OCI-LY7 (cell line): ENCODE measurements around the gene RADIL. TPM values are rescaled to one million over a fixed set of nuclear protein-coding genes. Genes with fewer than 3 reads are reported as not detected.

Source experiments
- BruUV-seq: library from RNA; stranded (reverse); fragments of 400-500 nt; replicated peaks from 2 replicates; lab custom pipeline; 2021; lab: Mats Ljungman, UMichigan
- CTCF ChIA-PET: fragments of 300-600 bp; sonication (Branson Sonifier 250); formaldehyde crosslinking; loops from one replicate; lab custom pipeline; 2022; ENCODE audit warnings: antibody characterized with exemption; ENCODE audit not compliant: unreplicated experiment; lab: Charles Lee
- POLR2A ChIA-PET: fragments of 300-600 bp; sonication (Branson Sonifier 250); formaldehyde crosslinking; loops from one replicate; lab custom pipeline; 2022; ENCODE audit warnings: antibody characterized with exemption; lab: Charles Lee
- DNase-seq: peaks from one replicate; pipeline ENCODE4 v3.0.0-alpha.2; 2015; ENCODE audit warnings: low spot score
- H2AFZ ChIP-seq: fragments of 200-600 bp; sonication (generic), shearing (Covaris generic); 2 replicates; pipeline ENCODE4 v1.6.1; 2014; ENCODE audit warnings: mild to moderate bottlenecking, antibody characterized with exemption, low read length, moderate library complexity
- H3K27ac ChIP-seq: fragments of 200-600 bp; sonication (generic); 2 replicates; pipeline ENCODE4 v1.5.1; 2014; ENCODE audit warnings: mixed run types, low read depth, mild to moderate bottlenecking, moderate library complexity, low read length, inconsistent platforms; ENCODE audit not compliant: poor library complexity, severe bottlenecking
- H3K36me3 ChIP-seq: fragments of 200-600 bp; sonication (generic); 2 replicates; pipeline ENCODE4 v1.6.1; 2014; ENCODE audit warnings: mild to moderate bottlenecking, antibody characterized with exemption, low read length, moderate library complexity, mixed read lengths; ENCODE audit not compliant: insufficient read depth
- H3K4me1 ChIP-seq: fragments of 200-600 bp; sonication (generic); 2 replicates; pipeline ENCODE4 v1.5.1; 2014; ENCODE audit warnings: mild to moderate bottlenecking, low read length; ENCODE audit not compliant: insufficient read depth, poor library complexity, severe bottlenecking
- H3K4me2 ChIP-seq: fragments of 200-600 bp; sonication (generic); 2 replicates; pipeline ENCODE4 v1.6.1; 2014; ENCODE audit warnings: mild to moderate bottlenecking, low read length
- H3K4me3 ChIP-seq: fragments of 200-600 bp; sonication (generic); 2 replicates; pipeline ENCODE4 v1.5.1; 2014; ENCODE audit warnings: mild to moderate bottlenecking, low read depth, low read length; ENCODE audit not compliant: poor library complexity, severe bottlenecking
- H3K79me2 ChIP-seq: fragments of 200-600 bp; sonication (generic); 2 replicates; pipeline ENCODE4 v1.6.1; 2016; ENCODE audit warnings: low read depth, mild to moderate bottlenecking, low read length, moderate library complexity, mixed read lengths; ENCODE audit not compliant: insufficient read depth
- H3K9me2 ChIP-seq: fragments of 200-600 bp; sonication (generic); 2 replicates; pipeline ENCODE4 v1.6.1; 2016; ENCODE audit warnings: mild to moderate bottlenecking, low read length, mixed read lengths; ENCODE audit not compliant: insufficient read depth
- H3K9me3 ChIP-seq: fragments of 200-600 bp; sonication (generic); 2 replicates; pipeline ENCODE4 v1.6.1; 2014; ENCODE audit warnings: mild to moderate bottlenecking, mixed run types, low read length, mixed read lengths
- H4K20me1 ChIP-seq: fragments of 200-600 bp; sonication (generic); 2 replicates; pipeline ENCODE4 v1.6.1; 2014; ENCODE audit warnings: mild to moderate bottlenecking, antibody characterized with exemption, low read length, moderate library complexity, mixed read lengths; ENCODE audit not compliant: insufficient read depth
- EZH2phosphoT487 ChIP-seq: fragments of 200-600 bp; sonication (generic); IDR thresholded peaks from 2 replicates; pipeline ENCODE4 v1.6.1; 2018; ENCODE audit warnings: low read depth, borderline replicate concordance, mild to moderate bottlenecking, mixed run types, antibody characterized with exemption, low read length, moderate library complexity, mixed read lengths
- intact Hi-C: fragments of 100-400 bp; cut with micrococcal nuclease; formaldehyde crosslinking; loops from one replicate; pipeline ENCODE4 v1.10.0; 2022; ENCODE audit not compliant: unreplicated experiment
- total RNA-seq, 2 experiments: library from RNA; depleted of rRNA in 1 of 2; stranded (reverse); fragments of >200 nt in 1 of 2; shearing (Covaris generic) in 1 of 2; gene quantifications; 2 replicates each; pipeline ENCODE4 v1.2.3, GENCODE V29; 2014 to 2022
- TF ChIP-seq, protein P1 (sequence below): fragments of 200-600 bp; sonication (generic); conservative IDR thresholded peaks from 2 replicates; pipeline ENCODE4 v1.5.1; 2014; ENCODE audit warnings: mild to moderate bottlenecking, antibody characterized with exemption, low read length, moderate library complexity, mixed read lengths

RADIL gene
- total RNA-seq, 2 experiments from 2014 or later: 0.34 TPM; not detected in 1

DNA sequence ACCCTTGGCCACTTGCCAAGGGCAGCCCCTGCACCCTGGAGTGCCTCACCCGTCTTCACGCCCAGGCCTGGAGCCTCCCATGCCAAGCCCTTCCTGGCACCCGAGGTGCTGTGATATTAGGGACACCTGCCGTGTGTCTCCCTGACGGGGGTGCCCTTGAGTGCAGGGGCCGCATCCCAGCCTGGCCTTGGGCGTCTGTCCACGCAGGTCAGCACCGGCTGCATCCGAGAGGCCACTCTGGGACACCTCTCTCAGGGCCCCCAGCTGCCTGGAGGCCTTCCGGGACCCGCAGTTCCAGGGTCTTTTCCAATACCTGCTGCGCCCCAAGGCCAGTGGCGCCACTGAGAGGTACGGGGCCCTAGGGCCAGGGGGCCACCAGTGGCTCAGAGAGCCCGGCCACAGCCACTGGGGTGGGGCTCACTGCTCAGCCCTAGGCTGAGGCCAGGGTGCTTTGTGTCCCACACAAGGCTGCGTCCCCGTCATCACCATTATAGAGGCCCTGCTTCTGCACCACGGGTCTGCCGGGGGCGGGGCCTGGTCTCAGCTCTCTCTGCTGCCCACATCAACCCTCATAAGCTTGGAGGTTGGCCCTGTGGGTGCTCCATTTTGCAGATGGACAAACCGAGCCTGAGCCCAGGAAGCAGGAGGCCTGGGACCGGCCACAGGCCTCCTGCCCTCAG, 95.4 kb downstream of the RADIL start:
- CTCF ChIA-PET: no interaction called here
- no TSS peak for BruUV-seq
- no peak overlapping the region for H3K27ac ChIP-seq
- no peaks in the 10 kb centered on the region for H3K9me2 ChIP-seq
- peaks cover 10% of the 10 kb centered on the region for H3K36me3 ChIP-seq
- no peak overlapping the region for H3K4me2 ChIP-seq
- no peak overlapping the region for H2AFZ ChIP-seq
- no peaks in the 10 kb centered on the region for H4K20me1 ChIP-seq
- H3K4me3 ChIP-seq: no peak overlapping the region
- H3K4me1 ChIP-seq: no peaks in the 10 kb centered on the region
- intact Hi-C loops: no loop called here
- POLR2A ChIA-PET: no interaction called here
- TF ChIP-seq EZH2phosphoT487: no peak
- TF ChIP-seq, protein P1, sequence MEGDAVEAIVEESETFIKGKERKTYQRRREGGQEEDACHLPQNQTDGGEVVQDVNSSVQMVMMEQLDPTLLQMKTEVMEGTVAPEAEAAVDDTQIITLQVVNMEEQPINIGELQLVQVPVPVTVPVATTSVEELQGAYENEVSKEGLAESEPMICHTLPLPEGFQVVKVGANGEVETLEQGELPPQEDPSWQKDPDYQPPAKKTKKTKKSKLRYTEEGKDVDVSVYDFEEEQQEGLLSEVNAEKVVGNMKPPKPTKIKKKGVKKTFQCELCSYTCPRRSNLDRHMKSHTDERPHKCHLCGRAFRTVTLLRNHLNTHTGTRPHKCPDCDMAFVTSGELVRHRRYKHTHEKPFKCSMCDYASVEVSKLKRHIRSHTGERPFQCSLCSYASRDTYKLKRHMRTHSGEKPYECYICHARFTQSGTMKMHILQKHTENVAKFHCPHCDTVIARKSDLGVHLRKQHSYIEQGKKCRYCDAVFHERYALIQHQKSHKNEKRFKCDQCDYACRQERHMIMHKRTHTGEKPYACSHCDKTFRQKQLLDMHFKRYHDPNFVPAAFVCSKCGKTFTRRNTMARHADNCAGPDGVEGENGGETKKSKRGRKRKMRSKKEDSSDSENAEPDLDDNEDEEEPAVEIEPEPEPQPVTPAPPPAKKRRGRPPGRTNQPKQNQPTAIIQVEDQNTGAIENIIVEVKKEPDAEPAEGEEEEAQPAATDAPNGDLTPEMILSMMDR: no peak
- no peaks in the 10 kb centered on the region for H3K9me3 ChIP-seq
- H3K79me2 ChIP-seq: no peaks in the 10 kb centered on the region
- DNase-seq: no peak

DNA sequence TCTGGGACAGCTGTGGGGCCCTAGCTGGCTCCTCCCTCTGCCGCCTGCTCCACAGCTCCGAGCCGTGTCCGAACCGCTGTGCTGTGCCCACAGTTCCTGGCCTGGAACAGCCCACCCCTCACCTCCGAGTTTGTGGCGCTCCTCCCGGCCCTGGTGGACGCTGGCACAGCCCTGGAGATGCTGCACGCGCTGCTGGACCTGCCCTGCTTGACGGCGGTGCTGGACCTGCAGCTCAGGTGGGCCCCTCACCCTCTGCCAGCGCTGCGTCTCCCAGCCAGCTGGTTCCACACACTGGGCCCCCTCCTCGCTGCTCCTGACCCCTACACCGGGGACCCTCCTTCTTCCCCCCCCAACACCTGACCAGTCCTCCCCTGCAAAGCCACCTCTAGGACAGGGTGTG, 96.0 kb downstream of the RADIL start:
- Histone ChIP-seq H2AFZ (no peak overlapping the region), H3K9me3 (no peaks in the 10 kb centered on the region), H3K4me3 (no peak overlapping the region), H3K4me1 (no peaks in the 10 kb centered on the region), H3K9me2 (no peaks in the 10 kb centered on the region), H3K79me2 (no peaks in the 10 kb centered on the region), H3K27ac (no peak overlapping the region), H3K36me3 (peaks cover 14% of the 10 kb centered on the region), H3K4me2 (no peak overlapping the region), H4K20me1 (no peaks in the 10 kb centered on the region)
- TF ChIP-seq, protein P1: no peak
- no peak for TF ChIP-seq EZH2phosphoT487
- intact Hi-C loops: no loop called here
- ChIA-PET CTCF (no interaction called here), POLR2A (no interaction called here)
- no peak for DNase-seq
- BruUV-seq: no TSS peak

DNA sequence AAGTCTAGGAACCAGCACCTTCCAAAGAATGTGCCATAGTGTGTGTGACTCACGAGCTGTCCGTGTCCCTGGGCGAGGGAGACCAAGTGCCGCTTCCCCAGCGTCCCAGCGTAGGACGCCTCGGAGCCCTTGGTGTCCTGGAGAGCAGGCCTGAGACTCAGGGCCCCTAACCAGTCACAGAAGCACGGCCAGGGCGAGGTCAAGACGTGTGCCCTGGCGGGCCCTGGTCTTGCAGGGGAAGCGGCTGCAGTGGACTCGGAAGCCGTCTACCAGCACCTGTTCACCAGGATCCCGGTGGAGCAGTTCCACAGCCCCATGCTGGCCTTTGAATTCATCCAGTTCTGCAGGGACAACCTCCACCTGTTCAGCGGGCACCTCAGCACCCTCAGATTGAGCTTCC, 97.5 kb downstream of the RADIL start:
- CTCF ChIA-PET: no interaction called here
- Histone ChIP-seq H3K36me3 (peaks cover 18% of the 10 kb centered on the region), H3K4me3 (no peak overlapping the region), H3K4me1 (no peaks in the 10 kb centered on the region), H2AFZ (no peak overlapping the region), H3K79me2 (no peaks in the 10 kb centered on the region), H3K9me2 (no peaks in the 10 kb centered on the region), H3K9me3 (no peaks in the 10 kb centered on the region), H4K20me1 (no peaks in the 10 kb centered on the region), H3K4me2 (no peak overlapping the region), H3K27ac (no peak overlapping the region)
- intact Hi-C loops: no loop called here
- TF ChIP-seq EZH2phosphoT487: no peak
- TF ChIP-seq, protein P1: no peak
- TSS peak; percentile 69 for BruUV-seq
- POLR2A ChIA-PET: no interaction called here
- no peak for DNase-seq
